Fibroblast of mammary gland (primary cell): Measurements from ENCODE around the gene CPN2.

Experiments used
- DNase-seq: peaks from one replicate; pipeline ENCODE4 v3.0.0-alpha.2; 2010; ENCODE audit warnings: low read depth
- H3K4me3 ChIP-seq: 2 replicates; pipeline ENCODE4 v1.5.1; 2011; ENCODE audit warnings: low read depth, mild to moderate bottlenecking, low read length, moderate library complexity; ENCODE audit not compliant: control insufficient read depth
- CTCF ChIP-seq: conservative IDR thresholded peaks from 2 replicates; pipeline ENCODE4 v1.5.1; 2011; ENCODE audit warnings: low read depth, low read length, inconsistent platforms; ENCODE audit not compliant: control insufficient read depth, insufficient read depth

The CPN2 gene

GRCh38 chr3:194316918-194317317 is 34.2 kb downstream of the CPN2 start:
- DNase-seq: no peak
- no peak for TF ChIP-seq CTCF
- H3K4me3 ChIP-seq: no peak overlapping the region

DNA sequence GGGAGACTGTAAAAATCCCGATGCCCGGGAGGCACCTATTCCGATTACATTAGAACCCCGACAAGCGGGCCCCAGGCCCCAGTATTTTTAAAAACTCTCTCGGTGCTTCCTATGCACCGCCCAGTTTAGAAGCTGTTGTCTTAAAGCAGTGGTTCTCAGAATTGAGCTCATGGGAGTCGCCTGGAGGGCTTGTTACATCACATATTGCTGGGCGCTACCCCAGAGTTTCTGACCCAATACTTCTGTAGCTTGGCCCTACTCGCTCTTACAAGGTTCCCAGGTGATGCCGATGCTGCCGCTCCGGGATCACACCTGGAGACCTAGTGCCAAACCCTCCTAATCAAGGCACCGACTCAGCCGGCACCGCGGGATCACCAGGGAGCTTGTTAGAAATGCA is 35.2 kb downstream of the CPN2 start:
- peak; percentile 48 for DNase-seq
- no peak overlapping the region for H3K4me3 ChIP-seq
- no peak for TF ChIP-seq CTCF

DNA sequence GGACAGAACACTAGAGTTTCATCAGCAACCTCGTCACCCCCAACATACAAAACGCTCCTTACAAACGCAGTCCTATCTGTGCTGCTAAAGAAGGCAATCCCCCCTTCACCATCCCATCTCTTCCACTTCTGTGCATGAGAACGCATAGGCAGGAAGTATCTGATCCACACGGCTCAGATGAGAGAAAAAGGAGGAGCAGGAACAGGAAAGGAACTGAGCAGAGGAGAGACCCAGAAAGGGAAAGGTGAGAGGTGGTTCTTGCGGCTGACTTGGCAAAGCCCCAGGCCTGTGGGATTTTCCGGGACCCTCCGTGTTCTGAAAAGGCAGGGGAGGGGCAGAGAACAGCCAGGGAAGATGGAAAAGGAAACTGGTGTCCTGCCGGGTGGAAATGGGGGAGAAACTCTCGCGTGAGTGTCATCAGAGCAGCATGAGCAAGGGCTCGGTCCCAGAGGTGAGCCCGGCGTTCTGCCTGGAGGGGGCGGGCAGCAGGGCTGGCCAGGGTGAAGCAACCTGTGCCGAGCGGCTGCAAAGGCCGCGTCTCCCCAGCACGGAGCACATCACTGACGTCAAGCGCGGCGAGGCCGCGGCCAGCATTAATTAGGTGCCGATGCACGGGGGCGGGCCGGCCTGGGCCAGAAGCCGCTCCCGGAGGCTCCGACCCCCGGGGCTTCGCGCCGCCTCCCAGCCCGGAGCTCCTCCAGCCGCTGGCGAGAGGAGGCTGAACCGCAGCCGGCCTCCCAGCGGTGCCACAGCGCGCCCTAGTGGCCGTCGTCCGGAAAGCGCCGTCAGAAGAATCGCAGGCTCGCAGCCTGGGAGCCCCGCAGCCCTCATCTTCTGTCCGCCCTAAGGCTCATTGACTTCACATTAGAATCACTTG is 35.8 kb downstream of the CPN2 start:
- peak overlapping the region; percentile 28 for H3K4me3 ChIP-seq
- DNase-seq: peak; percentile 84
- peak; percentile 62 for TF ChIP-seq CTCF

DNA sequence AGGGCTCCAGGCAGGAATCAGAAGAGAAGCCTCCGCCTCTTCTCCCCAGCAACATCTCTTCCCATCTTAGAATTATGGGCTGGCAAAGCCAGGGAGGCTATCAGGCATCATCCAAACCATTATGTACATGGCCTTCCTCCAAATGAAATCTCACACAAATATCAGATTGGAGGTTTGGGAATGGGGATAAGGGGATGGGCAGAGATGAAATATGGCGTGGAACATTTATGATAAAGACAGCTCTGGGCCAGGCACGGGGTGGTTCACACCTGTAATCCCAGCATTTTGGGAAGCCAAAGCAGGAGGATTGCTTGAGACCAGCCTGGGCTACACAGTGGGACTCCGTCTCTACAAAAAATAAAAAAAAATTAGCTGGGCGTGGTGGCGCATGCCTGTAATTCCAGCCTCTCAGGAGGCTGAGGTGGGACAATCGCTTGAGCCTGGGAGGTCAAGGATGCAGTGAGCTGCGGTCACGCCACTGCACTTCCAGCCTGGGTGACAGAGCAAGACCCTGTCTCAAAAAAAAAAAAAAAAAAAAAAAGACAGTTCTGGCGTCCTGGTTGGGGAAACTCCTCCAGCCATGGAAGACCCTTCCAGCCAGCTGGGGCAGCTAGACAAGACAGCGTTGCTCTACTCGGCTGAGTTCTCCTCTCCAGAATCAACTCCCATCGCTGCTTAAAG is 36.6 kb downstream of the CPN2 start:
- no peak for TF ChIP-seq CTCF
- DNase-seq: no peak
- H3K4me3 ChIP-seq: no peak overlapping the region

DNA sequence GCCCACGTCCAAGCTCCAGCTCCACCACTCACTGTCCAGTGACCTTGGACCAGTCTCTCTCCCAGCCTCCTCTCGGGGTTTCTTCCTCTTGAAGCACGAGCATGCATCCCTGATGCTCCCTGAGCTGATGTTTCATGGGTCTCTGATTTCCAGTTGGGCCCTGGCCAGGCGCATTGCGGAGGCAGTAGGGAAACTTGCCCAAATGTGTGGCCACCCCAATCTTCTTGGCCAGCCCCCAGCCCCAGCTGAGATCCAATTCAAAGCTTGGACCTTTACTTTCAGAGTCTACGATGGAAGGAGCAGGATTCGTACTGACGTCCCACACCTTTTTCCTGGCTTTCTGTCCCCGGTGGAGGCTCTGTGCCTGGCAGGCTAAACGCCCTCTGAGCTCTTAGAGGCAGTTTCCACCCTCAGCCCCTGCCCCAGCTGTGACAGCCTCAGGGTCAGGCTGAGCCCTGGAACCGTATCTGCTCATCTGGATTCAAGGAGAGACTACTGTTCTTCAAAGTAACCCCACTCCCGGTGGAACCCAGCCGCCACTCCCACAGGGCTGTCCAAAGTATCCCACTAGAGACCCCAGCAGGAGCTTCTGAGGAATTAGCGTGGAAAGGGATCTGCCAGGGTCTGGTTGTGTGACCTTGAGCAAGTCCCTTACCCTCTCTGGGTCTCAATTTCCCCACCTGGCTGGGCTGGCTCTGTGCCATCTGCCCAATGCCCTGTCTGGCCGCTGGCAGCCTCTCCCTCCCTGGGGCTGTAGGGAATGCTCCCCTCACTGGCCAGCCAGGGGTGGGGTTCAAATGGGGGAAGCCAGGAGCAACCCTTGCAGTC is 37.4 kb downstream of the CPN2 start:
- DNase-seq: peak; percentile 67

More for the DNA sequence above, 37.4 kb downstream of the CPN2 start:
- TF ChIP-seq CTCF: no peak
- H3K4me3 ChIP-seq: no peak overlapping the region
